Measurements from ENCODE around the gene NTM.

Gene NTM

DNA sequence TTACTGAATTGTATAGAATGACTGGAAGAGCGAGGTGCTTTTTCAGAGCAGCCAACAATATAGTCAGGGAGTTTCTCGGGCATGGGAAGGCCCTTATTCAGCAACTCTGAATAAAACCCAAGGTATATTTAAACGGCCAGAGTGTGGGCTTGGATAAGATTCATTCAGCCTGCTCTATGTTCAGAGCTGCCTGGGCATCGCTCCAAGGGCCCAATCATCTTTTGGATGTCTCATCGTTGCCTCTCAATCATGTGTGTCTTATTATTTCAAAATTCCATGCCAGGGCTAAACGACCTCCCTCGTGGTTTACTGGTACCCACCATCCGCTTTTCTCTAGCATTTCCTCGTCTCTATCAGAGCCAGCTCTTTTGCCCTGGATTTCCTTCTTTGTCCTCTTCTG is 19.5 kb upstream of the NTM start:
- TF ChIP-seq, protein P1, sequence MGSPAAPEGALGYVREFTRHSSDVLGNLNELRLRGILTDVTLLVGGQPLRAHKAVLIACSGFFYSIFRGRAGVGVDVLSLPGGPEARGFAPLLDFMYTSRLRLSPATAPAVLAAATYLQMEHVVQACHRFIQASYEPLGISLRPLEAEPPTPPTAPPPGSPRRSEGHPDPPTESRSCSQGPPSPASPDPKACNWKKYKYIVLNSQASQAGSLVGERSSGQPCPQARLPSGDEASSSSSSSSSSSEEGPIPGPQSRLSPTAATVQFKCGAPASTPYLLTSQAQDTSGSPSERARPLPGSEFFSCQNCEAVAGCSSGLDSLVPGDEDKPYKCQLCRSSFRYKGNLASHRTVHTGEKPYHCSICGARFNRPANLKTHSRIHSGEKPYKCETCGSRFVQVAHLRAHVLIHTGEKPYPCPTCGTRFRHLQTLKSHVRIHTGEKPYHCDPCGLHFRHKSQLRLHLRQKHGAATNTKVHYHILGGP (tag by site-specific recombination; IDR thresholded peaks at IDR 0.05), result no peak
- TF ChIP-seq SP3 (tag by site-specific recombination; IDR thresholded peaks at IDR 0.05) (no peak), REPIN1 (tag by site-specific recombination; IDR thresholded peaks at IDR 0.05; ENCODE audit: low read depth) (no peak), ZNF510 (tag by site-specific recombination; IDR thresholded peaks at IDR 0.05; ENCODE audit: insufficient replicate concordance) (no peak), ZNF157 (tag by site-specific recombination; IDR thresholded peaks at IDR 0.05) (no peak), ZNF585B (tag by site-specific recombination; IDR thresholded peaks at IDR 0.05) (no peak), ZNF335 (tag by site-specific recombination; conservative IDR thresholded peaks at IDR 0.05) (no peak), RBAK (tag by site-specific recombination; IDR thresholded peaks at IDR 0.05) (no peak)
- TF ChIP-seq, protein P2, sequence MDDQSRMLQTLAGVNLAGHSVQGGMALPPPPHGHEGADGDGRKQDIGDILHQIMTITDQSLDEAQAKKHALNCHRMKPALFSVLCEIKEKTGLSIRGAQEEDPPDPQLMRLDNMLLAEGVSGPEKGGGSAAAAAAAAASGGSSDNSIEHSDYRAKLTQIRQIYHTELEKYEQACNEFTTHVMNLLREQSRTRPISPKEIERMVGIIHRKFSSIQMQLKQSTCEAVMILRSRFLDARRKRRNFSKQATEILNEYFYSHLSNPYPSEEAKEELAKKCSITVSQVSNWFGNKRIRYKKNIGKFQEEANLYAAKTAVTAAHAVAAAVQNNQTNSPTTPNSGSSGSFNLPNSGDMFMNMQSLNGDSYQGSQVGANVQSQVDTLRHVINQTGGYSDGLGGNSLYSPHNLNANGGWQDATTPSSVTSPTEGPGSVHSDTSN (CRISPR knock-in tag; IDR thresholded peaks at IDR 0.05), result no peak
- no peaks in the 10 kb centered on the region for H3K9me3 ChIP-seq (ENCODE audit: control insufficient read depth, insufficient read depth, low read depth, low read length)
- H3K36me3 ChIP-seq (ENCODE audit: control insufficient read depth in 2 of 2, insufficient read depth in 1 of 2, low read length in 2 of 2), result no peaks in the 10 kb centered on the region
- H3K4me1 ChIP-seq (ENCODE audit: control insufficient read depth, insufficient read depth, low read length), result no peaks in the 10 kb centered on the region
- CTCF ChIA-PET, result no interaction called here
- no peak overlapping the region for H3K4me3 ChIP-seq (ENCODE audit: low read depth, low read length)
- H3K27ac ChIP-seq (ENCODE audit: extremely low read depth, low read depth, low read length), result no peak overlapping the region
- POLR2A ChIA-PET, result no interaction called here

DNA sequence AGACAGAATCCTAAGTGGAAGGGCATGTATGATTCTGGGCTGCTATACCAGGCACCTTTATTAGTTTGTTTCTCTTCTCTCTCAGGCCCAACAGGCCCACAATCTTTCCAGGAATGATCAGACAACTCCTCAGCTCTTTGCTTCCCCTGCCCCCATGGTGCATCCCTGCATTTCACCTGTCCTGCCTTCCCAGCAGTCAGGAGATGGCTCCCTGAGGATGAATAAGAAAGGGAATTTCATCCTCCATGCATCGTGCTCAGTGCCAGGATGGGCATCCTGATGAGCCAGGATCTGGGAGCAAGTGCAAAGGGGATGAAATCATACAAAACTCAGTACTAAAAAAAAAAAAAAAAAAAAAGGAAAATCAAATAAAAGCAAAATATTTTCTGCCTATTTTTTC is 18.6 kb upstream of the NTM start:
- ChIA-PET CTCF (interaction anchor here (0.6 kb wide), 1 partner anchor 334 kb away, joined by 3 read pairs; no protein-coding TSS in a partner anchor), POLR2A (no interaction called here)
- TF ChIP-seq ZNF610 (tag by site-specific recombination; IDR thresholded peaks at IDR 0.05; ENCODE audit: borderline replicate concordance), result no peak
- TF ChIP-seq ZNF248 (tag by site-specific recombination; IDR thresholded peaks at IDR 0.05), result no peak
- TF ChIP-seq GLI4 (tag by site-specific recombination; IDR thresholded peaks at IDR 0.05), result no peak
- TF ChIP-seq, protein P3, sequence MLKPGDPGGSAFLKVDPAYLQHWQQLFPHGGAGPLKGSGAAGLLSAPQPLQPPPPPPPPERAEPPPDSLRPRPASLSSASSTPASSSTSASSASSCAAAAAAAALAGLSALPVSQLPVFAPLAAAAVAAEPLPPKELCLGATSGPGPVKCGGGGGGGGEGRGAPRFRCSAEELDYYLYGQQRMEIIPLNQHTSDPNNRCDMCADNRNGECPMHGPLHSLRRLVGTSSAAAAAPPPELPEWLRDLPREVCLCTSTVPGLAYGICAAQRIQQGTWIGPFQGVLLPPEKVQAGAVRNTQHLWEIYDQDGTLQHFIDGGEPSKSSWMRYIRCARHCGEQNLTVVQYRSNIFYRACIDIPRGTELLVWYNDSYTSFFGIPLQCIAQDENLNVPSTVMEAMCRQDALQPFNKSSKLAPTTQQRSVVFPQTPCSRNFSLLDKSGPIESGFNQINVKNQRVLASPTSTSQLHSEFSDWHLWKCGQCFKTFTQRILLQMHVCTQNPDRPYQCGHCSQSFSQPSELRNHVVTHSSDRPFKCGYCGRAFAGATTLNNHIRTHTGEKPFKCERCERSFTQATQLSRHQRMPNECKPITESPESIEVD (tag by site-specific recombination; IDR thresholded peaks at IDR 0.05), result no peak
- TF ChIP-seq, protein P4, sequence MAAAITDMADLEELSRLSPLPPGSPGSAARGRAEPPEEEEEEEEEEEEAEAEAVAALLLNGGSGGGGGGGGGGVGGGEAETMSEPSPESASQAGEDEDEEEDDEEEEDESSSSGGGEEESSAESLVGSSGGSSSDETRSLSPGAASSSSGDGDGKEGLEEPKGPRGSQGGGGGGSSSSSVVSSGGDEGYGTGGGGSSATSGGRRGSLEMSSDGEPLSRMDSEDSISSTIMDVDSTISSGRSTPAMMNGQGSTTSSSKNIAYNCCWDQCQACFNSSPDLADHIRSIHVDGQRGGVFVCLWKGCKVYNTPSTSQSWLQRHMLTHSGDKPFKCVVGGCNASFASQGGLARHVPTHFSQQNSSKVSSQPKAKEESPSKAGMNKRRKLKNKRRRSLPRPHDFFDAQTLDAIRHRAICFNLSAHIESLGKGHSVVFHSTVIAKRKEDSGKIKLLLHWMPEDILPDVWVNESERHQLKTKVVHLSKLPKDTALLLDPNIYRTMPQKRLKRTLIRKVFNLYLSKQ (tag by site-specific recombination; IDR thresholded peaks at IDR 0.05; ENCODE audit: borderline replicate concordance), result no peak
- TF ChIP-seq ZNF785 (tag by site-specific recombination; IDR thresholded peaks at IDR 0.05), result no peak
- TF ChIP-seq KLF1 (tag by site-specific recombination; IDR thresholded peaks at IDR 0.05), result no peak
- no peak for TF ChIP-seq ZNF433 (tag by site-specific recombination; IDR thresholded peaks at IDR 0.05; ENCODE audit: low read depth)
- TF ChIP-seq, protein P5, sequence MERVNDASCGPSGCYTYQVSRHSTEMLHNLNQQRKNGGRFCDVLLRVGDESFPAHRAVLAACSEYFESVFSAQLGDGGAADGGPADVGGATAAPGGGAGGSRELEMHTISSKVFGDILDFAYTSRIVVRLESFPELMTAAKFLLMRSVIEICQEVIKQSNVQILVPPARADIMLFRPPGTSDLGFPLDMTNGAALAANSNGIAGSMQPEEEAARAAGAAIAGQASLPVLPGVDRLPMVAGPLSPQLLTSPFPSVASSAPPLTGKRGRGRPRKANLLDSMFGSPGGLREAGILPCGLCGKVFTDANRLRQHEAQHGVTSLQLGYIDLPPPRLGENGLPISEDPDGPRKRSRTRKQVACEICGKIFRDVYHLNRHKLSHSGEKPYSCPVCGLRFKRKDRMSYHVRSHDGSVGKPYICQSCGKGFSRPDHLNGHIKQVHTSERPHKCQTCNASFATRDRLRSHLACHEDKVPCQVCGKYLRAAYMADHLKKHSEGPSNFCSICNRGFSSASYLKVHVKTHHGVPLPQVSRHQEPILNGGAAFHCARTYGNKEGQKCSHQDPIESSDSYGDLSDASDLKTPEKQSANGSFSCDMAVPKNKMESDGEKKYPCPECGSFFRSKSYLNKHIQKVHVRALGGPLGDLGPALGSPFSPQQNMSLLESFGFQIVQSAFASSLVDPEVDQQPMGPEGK (tag by site-specific recombination; IDR thresholded peaks at IDR 0.05), result no peak
- TF ChIP-seq ZNF211 (tag by site-specific recombination; IDR thresholded peaks at IDR 0.05; ENCODE audit: low read depth), result no peak
- TF ChIP-seq HOXC10 (CRISPR knock-in tag; IDR thresholded peaks at IDR 0.05), result no peak
- TF ChIP-seq, protein P6, sequence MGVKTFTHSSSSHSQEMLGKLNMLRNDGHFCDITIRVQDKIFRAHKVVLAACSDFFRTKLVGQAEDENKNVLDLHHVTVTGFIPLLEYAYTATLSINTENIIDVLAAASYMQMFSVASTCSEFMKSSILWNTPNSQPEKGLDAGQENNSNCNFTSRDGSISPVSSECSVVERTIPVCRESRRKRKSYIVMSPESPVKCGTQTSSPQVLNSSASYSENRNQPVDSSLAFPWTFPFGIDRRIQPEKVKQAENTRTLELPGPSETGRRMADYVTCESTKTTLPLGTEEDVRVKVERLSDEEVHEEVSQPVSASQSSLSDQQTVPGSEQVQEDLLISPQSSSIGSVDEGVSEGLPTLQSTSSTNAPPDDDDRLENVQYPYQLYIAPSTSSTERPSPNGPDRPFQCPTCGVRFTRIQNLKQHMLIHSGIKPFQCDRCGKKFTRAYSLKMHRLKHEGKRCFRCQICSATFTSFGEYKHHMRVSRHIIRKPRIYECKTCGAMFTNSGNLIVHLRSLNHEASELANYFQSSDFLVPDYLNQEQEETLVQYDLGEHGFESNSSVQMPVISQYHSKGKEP (tag by site-specific recombination; IDR thresholded peaks at IDR 0.05), result no peak
- TF ChIP-seq, protein P7, sequence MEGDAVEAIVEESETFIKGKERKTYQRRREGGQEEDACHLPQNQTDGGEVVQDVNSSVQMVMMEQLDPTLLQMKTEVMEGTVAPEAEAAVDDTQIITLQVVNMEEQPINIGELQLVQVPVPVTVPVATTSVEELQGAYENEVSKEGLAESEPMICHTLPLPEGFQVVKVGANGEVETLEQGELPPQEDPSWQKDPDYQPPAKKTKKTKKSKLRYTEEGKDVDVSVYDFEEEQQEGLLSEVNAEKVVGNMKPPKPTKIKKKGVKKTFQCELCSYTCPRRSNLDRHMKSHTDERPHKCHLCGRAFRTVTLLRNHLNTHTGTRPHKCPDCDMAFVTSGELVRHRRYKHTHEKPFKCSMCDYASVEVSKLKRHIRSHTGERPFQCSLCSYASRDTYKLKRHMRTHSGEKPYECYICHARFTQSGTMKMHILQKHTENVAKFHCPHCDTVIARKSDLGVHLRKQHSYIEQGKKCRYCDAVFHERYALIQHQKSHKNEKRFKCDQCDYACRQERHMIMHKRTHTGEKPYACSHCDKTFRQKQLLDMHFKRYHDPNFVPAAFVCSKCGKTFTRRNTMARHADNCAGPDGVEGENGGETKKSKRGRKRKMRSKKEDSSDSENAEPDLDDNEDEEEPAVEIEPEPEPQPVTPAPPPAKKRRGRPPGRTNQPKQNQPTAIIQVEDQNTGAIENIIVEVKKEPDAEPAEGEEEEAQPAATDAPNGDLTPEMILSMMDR (tag by site-specific recombination; IDR thresholded peaks at IDR 0.05), result no peak
- TF ChIP-seq, protein P8, sequence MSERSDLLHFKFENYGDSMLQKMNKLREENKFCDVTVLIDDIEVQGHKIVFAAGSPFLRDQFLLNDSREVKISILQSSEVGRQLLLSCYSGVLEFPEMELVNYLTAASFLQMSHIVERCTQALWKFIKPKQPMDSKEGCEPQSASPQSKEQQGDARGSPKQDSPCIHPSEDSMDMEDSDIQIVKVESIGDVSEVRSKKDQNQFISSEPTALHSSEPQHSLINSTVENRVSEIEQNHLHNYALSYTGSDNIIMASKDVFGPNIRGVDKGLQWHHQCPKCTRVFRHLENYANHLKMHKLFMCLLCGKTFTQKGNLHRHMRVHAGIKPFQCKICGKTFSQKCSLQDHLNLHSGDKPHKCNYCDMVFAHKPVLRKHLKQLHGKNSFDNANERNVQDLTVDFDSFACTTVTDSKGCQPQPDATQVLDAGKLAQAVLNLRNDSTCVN (tag by site-specific recombination; optimal IDR thresholded peaks at IDR 0.05), result no peak

More for the DNA sequence above, 18.6 kb upstream of the NTM start:
- Histone ChIP-seq H3K4me1 (ENCODE audit: control insufficient read depth, insufficient read depth, low read length) (no peaks in the 10 kb centered on the region), H3K36me3 (ENCODE audit: control insufficient read depth in 2 of 2, insufficient read depth in 1 of 2, low read length in 2 of 2) (no peaks in the 10 kb centered on the region), H3K27ac (ENCODE audit: extremely low read depth, low read depth, low read length) (no peak overlapping the region), H3K4me3 (ENCODE audit: low read depth, low read length) (no peak overlapping the region), H3K9me3 (ENCODE audit: control insufficient read depth, insufficient read depth, low read depth, low read length) (no peaks in the 10 kb centered on the region)

Data from HEK293 (cell line).